HEK293 (cell line): ENCODE results near the gene CLK4.

Source experiments
- CTCF ChIP-seq: fragments of 450-650 bp; formaldehyde crosslinking; IDR thresholded peaks from 2 replicates; pipeline ENCODE4 v1.5.1; 2016; ENCODE audit warnings: missing biosample characterization, missing genetic modification characterization
- OVOL3 ChIP-seq: fragments of 450-650 bp; formaldehyde crosslinking; IDR thresholded peaks from 2 replicates; pipeline ENCODE4 v1.5.1; 2016; ENCODE audit warnings: missing biosample characterization, missing genetic modification characterization
- PATZ1 ChIP-seq: fragments of 450-650 bp; formaldehyde crosslinking; IDR thresholded peaks from 2 replicates; pipeline ENCODE4 v1.5.1; 2016; ENCODE audit warnings: missing biosample characterization, missing genetic modification characterization
- SP3 ChIP-seq: fragments of 450-650 bp; formaldehyde crosslinking; IDR thresholded peaks from 2 replicates; pipeline ENCODE4 v1.5.1; 2016; ENCODE audit warnings: missing biosample characterization, missing genetic modification characterization
- ZBTB7A ChIP-seq: fragments of 450-650 bp; formaldehyde crosslinking; IDR thresholded peaks from 2 replicates; pipeline ENCODE4 v1.5.1; 2016; ENCODE audit warnings: low read depth, missing biosample characterization, missing genetic modification characterization
- ZNF18 ChIP-seq: fragments of 450-650 bp; formaldehyde crosslinking; IDR thresholded peaks from 2 replicates; pipeline ENCODE4 v1.5.1; 2016; ENCODE audit warnings: missing biosample characterization, missing genetic modification characterization
- ZNF37A ChIP-seq: fragments of 450-650 bp; IDR thresholded peaks from 2 replicates; pipeline ENCODE4 v1.5.1; 2018; ENCODE audit warnings: missing biosample characterization, missing genetic modification characterization
- ZNF473 ChIP-seq: fragments of 450-650 bp; formaldehyde crosslinking; IDR thresholded peaks from 2 replicates; pipeline ENCODE4 v1.5.1; 2017; ENCODE audit warnings: missing biosample characterization, missing genetic modification characterization
- ZNF513 ChIP-seq: fragments of 450-650 bp; IDR thresholded peaks from 2 replicates; pipeline ENCODE4 v1.5.1; 2018; ENCODE audit warnings: missing biosample characterization, missing genetic modification characterization
- ZNF521 ChIP-seq: fragments of 450-650 bp; formaldehyde crosslinking; IDR thresholded peaks from 2 replicates; pipeline ENCODE4 v1.5.1; 2017; ENCODE audit warnings: missing biosample characterization, mild to moderate bottlenecking, missing genetic modification characterization
- ZNF660 ChIP-seq: fragments of 450-650 bp; IDR thresholded peaks from 2 replicates; pipeline ENCODE4 v1.5.1; 2018; ENCODE audit warnings: missing biosample characterization, mild to moderate bottlenecking, missing genetic modification characterization
- ZNF701 ChIP-seq: fragments of 450-650 bp; formaldehyde crosslinking; IDR thresholded peaks from 2 replicates; pipeline ENCODE4 v1.5.1; 2016; ENCODE audit warnings: missing biosample characterization, missing genetic modification characterization
- ZNF776 ChIP-seq: fragments of 450-650 bp; formaldehyde crosslinking; IDR thresholded peaks from 2 replicates; pipeline ENCODE4 v1.5.0; 2017; ENCODE audit warnings: missing biosample characterization, missing genetic modification characterization, borderline replicate concordance
- TF ChIP-seq, protein P1 (sequence below): fragments of 450-650 bp; formaldehyde crosslinking; IDR thresholded peaks from 2 replicates; pipeline ENCODE4 v1.5.1; 2016; ENCODE audit warnings: missing biosample characterization, missing genetic modification characterization

DNA sequence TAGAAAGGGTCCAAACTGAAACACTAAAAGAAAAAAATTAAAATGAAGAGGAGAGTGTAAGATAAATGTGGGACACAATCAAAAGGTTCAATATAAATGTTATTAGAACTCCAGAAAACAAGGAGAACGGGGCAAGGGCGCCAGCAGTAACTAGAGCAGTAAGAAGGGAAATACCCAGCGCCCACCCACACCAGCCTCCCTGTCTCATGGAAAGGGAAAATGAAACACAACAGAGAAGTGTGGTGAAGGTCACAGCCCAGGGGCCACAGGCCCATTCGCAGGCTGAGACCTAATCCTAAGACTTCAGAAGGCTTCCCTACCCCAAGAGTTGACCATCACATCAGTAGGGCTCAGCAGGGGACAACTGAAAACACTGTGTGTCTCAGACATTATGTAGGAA, 45.8 kb upstream of the CLK4 start:
- TF ChIP-seq CTCF (tag by site-specific recombination) (no peak), ZNF513 (tag by site-specific recombination) (no peak), ZNF660 (tag by site-specific recombination) (no peak), ZNF521 (no peak), ZBTB7A (tag by site-specific recombination) (no peak), ZNF473 (tag by site-specific recombination) (no peak), PATZ1 (tag by site-specific recombination) (no peak), SP3 (no peak), OVOL3 (tag by site-specific recombination) (no peak), ZNF18 (tag by site-specific recombination) (no peak), ZNF37A (no peak), ZNF701 (no peak), ZNF776 (tag by site-specific recombination) (no peak)
- TF ChIP-seq, protein P1, sequence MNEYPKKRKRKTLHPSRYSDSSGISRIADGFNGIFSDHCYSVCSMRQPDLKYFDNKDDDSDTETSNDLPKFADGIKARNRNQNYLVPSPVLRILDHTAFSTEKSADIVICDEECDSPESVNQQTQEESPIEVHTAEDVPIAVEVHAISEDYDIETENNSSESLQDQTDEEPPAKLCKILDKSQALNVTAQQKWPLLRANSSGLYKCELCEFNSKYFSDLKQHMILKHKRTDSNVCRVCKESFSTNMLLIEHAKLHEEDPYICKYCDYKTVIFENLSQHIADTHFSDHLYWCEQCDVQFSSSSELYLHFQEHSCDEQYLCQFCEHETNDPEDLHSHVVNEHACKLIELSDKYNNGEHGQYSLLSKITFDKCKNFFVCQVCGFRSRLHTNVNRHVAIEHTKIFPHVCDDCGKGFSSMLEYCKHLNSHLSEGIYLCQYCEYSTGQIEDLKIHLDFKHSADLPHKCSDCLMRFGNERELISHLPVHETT (tag by site-specific recombination), result no peak
